ENCODE results near the gene ECE1.

The ECE1 gene

DNA sequence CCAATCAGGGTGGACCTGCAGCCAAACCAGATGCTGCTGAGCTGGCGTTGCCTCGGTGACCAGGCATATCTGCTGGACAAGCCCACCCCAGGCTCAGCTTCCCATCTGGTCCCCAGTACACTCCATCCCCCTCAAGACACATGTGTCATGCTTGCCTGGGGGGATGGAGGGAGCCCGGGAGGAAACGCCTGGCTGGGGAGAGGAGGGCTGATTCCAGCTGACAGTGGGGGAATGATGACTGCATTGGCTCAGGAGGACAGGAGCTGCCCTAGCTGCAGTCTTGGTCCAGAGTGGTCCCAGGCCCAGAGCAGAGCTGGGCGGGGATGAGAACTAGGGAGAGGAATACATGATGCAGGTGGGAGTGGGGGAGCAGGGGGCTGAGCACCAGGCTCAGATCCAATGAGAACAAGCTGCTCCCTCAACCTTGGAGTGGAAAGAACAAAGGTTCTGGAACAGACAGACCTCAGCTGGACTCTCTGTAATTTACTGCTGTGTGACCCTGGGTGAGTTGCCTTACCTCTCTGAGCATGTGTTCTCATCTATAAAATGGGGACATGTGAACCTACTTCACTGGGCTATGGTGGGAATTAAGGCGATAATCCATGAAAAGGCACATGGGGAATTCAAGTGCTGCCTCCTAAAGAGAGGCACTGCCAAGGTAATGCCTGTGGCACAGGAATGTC, 23.1 kb upstream of the ECE1 start:
- peak overlapping the region; percentile 41 to 85 (median 79) for H3K27ac Mint-ChIP-seq
- peaks cover 69% of the 10 kb centered on the region for H3K4me1 Mint-ChIP-seq
- no peaks in the 10 kb centered on the region for H3K9me3 Mint-ChIP-seq
- H3K36me3 Mint-ChIP-seq (ENCODE audit: low read depth) = no peaks in the 10 kb centered on the region
- H3K4me3 Mint-ChIP-seq = peak overlapping the region in 2 of 3 experiments; percentile 14 to 39
- H3K27me3 Mint-ChIP-seq (ENCODE audit: low read depth) = peaks cover 4% of the 10 kb centered on the region
- TF ChIP-seq CTCF (IDR thresholded peaks at IDR 0.05; ENCODE audit: unreplicated experiment in 3 of 3) = no peak

DNA sequence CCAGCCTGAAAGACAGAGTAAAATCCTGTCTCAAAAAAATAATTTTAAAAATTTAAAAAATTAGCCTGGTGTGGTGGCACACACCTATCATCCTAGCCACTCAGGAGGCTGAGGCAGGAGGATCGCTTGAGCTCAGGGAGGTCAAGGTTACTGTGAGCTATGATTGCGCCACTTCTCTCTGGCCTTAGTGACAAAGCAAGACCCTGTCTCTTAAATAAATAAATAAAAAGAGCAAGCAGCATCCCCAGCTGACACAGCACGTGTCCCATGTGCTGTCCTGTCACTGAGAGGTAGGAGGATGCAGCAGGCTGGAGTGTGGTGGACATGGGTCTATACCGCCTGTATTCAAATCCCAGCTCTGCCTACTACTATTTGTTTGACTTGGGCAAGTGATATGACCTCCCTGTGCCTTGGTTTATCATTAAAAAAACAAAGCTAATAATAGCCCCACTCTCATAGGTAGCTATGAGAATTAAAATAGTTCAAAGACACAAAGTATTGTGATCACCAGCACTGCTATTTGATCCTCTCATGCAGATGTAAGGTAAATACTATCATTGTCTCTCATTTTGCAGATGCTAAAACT, 22.2 kb upstream of the ECE1 start:
- Mint-ChIP-seq H3K27ac (peak overlapping the region in 2 of 3 experiments; percentile 79 to 85), H3K4me3 (no peak overlapping the region), H3K4me1 (peaks cover 70% of the 10 kb centered on the region), H3K27me3 (ENCODE audit: low read depth) (peaks cover 11% of the 10 kb centered on the region), H3K36me3 (ENCODE audit: low read depth) (no peaks in the 10 kb centered on the region), H3K9me3 (no peaks in the 10 kb centered on the region)
- TF ChIP-seq CTCF (IDR thresholded peaks at IDR 0.05; ENCODE audit: unreplicated experiment in 3 of 3) = no peak

DNA sequence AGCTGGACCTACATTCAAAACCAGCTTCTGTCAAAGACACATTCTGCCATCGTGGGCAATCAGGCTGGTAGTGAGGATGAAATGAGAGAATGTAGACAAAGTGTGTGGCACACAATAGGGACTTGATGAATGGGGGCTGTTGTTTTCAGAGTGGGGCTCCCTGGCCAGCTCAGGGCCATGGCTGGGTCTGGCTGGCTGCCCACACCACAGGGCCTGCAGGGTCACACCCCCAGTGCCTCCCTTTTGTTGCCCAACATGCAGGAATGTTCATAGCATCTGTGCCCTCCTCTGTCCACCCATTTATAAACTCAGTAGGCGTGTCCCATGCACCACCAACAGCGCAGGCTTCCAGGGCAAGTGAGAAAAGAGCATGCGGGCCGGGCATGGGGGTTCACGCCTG, 20.8 kb upstream of the ECE1 start:
- Mint-ChIP-seq H3K27me3 (ENCODE audit: low read depth) (peaks cover 12% of the 10 kb centered on the region), H3K36me3 (ENCODE audit: low read depth) (no peaks in the 10 kb centered on the region), H3K4me1 (peaks cover 66% of the 10 kb centered on the region), H3K9me3 (no peaks in the 10 kb centered on the region), H3K27ac (peak overlapping the region in 2 of 3 experiments; percentile 39 to 57), H3K4me3 (no peak overlapping the region)
- no peak for TF ChIP-seq CTCF (IDR thresholded peaks at IDR 0.05; ENCODE audit: unreplicated experiment in 3 of 3)

DNA sequence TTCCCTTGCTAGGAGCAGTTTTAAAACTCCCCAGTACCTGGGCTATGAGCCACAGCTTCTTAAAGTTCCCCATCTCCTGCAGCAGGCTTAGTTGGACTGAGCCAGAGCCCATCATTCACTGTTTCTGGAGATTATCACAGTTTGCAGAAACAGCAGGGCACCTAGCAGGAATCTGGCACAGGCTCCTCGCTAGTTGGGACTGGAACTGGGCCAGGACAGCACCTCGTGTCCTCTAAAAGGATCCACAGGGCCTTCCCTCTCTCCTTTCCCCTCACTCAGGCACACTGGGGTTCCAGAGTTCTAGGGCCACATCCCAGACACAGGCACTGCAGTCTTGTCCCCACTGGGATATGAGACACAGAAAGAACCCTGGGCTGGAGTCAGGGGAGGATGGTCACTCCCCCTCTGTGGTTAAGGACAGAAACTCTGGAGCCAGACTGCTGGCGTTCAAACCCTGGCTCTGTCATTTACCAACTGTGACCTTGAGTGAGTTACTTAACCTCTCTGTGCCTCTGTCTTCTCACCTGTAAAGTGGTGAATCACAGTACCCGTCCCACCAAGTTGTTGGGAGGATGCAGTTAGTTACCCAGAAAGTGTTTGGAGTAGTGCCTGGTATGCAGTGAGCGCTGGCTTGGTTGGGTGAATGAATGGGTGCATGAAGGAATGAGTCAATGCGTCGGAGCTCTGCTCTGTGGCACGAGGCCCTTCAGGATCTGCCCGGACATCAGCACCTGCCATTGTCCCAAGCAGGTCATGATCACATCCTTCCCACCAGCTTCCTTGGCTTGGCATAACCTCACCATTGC, 18.8 kb upstream of the ECE1 start:
- peaks cover 12% of the 10 kb centered on the region for H3K27me3 Mint-ChIP-seq (ENCODE audit: low read depth)
- no peaks in the 10 kb centered on the region for H3K36me3 Mint-ChIP-seq (ENCODE audit: low read depth)
- H3K27ac Mint-ChIP-seq = peak overlapping the region; percentile 79 to 96 (median 87)
- H3K4me1 Mint-ChIP-seq = peaks cover 72% of the 10 kb centered on the region
- no peak for TF ChIP-seq CTCF (IDR thresholded peaks at IDR 0.05; ENCODE audit: unreplicated experiment in 3 of 3)
- no peak overlapping the region for H3K4me3 Mint-ChIP-seq
- no peaks in the 10 kb centered on the region for H3K9me3 Mint-ChIP-seq

DNA sequence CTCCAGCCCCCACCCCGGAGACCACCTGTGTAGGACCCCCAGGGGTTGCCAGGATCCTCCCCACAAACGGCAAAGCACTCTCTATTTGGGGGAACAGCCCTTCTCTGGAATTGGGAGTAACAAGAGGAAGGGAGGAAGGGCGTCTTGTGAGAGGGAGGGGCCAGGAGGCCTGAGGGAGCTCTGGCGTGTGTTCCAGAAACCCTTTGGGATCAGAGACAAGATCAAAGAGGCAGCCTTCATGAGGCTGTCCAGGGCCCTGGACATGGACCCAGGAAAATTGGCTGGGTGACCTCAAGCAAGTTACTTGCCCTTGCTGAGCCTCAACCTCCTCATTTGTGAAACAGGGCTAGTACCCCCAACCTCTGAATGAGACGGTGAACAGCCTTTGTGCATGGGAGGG, 18.1 kb upstream of the ECE1 start:
- Mint-ChIP-seq H3K27ac (peak overlapping the region; percentile 79 to 96 (median 87)), H3K9me3 (no peaks in the 10 kb centered on the region), H3K27me3 (ENCODE audit: low read depth) (peaks cover 12% of the 10 kb centered on the region), H3K4me1 (peaks cover 65% of the 10 kb centered on the region), H3K36me3 (ENCODE audit: low read depth) (no peaks in the 10 kb centered on the region), H3K4me3 (peak overlapping the region in 1 of 3 experiments; percentile 24)
- no peak for TF ChIP-seq CTCF (IDR thresholded peaks at IDR 0.05; ENCODE audit: unreplicated experiment in 3 of 3)

Measured in nephron (organoid).